ENCODE measurements around the gene AOPEP.

AOPEP gene

DNA sequence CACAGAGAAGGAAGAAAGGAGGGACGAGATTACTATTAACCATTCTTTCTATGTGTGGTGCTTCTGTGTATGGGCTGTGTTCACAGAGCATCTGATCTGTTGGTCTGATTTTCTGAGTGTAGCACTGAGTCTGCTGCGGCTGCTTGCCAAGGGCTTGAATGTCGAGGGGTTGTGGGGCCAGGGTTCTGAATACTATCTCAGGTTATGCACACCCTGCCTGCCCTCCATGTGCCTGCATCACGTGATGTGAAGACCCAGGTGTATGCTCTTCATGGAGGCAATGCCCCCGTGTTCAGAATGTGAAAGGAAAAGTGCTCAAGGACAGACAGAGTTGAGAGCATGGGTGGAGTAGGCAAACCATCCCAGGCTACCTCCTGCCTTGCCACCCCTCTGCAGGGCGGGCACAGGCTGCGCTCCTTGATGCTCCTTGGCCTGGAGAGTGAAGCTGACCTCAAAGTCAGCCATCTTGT lies 336.1 kb downstream of the AOPEP start:
- DNase-seq (ENCODE audit: low spot score), result no peak

DNA sequence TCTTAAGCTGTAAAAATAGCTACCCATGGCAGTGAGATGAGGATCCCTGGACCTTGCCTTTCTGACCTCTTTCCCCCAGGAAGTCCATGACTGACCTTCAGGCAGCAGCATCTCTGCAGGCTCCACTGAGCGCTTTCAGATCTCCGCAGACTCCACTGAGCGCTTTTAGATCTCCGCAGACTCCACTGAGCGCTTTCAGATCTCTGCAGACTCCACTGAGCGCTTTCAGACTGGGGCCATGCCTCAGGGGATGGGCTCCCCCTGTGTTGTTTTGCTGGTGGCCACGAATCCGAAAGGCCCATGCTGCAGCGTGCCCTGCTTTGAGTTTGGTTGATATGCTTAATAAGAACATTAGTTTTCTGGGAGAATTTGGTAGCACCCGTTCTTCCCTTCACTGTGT lies 336.8 kb downstream of the AOPEP start:
- no peak for DNase-seq (ENCODE audit: low spot score)

DNA sequence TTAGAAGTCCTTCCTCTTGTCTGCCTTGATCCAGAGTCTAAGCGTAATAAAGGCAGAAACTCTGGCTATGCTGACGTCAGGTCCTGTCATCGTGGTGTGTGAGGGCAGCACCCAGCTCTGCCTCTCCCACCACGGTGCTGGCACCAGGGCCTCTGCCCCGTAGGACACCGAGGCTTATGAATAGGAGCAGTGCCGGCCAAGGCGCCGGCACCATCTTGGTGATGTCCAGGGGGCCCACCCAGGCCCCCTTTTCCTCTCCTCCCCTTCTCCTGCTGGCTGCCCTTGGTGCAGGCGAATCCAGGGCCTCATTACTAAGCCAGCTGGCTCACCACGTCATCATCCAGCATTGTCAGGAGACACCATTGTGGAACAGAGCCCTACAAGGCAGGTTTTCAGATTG lies 338.7 kb downstream of the AOPEP start:
- DNase-seq (ENCODE audit: low spot score), result no peak

DNA sequence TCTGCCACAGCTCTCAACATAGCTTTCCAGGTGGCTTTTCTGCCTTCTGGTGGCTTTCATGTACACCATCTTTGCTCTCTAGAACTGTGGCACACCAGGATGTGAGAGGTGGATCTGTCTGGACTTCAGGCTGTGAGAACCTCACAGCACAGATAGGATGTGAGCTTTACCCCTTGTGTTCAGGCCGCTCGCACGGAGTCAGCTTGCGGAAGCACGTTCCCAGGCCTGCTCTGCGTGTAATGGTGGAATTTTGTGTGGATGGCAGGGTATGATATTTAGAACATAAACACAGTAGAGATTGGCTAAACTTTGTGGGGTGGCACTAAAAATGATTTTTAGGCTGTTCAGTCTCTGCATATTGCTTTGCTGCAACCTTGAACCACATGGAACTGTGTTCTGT lies 340.6 kb downstream of the AOPEP start:
- DNase-seq (ENCODE audit: low spot score), result no peak

DNA sequence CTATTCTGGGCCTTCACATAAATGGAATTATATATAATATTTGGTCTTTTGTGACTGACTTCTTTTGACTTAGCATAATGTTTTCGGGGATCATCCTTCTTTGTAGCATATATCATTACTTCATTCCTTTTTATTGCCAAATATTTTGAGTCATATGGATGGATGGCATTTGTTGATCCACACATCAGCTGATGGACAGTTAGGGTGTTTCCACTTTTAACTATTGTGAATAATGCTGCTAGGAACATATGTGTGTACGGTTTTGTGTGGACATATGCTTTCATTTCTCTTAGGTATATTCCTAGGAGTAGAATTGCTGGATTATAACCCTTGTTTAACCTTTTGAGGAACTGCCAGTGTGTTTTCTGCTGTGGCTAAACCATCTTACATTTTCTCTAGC lies 341.4 kb downstream of the AOPEP start:
- no peak for DNase-seq (ENCODE audit: low spot score)

GRCh38 chr9:95070549-95071021 lies 344.1 kb downstream of the AOPEP start:
- no peak for DNase-seq (ENCODE audit: low spot score)

- DNase-seq (ENCODE audit: low spot score), result no peak
Measured at GRCh38 chr9:95071450-95071849, 345.0 kb downstream of the AOPEP start.

GRCh38 chr9:95071925-95072324 lies 345.4 kb downstream of the AOPEP start:
- DNase-seq (ENCODE audit: low spot score), result no peak

DNA sequence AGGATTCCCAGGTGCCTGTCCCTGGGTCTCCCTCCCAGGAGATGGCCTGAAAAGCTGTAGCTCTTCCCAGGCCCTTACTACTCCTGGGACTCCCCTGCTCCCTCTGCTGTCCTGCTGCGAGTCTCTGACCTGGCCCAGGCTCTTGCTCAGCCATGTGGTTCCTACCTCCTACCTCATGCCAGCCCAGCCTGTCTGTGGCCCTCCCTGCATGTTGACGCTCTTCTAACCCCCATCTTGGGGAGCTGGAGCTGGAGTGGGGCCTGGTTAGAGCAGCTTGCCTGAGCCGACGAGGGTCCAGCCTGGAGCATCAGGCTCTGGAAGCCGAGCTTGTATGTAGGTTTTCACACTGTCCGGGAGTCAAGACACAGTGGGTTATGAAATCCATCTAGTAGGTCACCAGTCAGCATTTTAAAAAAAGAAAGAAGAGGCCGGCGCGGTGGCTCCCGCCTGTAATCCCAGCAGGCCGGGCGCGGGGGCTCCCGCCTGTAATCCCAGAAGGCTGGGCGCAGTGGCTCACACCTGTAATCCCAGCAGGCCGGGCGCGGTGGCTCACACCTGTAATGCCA lies 346.6 kb downstream of the AOPEP start:
- DNase-seq (ENCODE audit: low spot score), result peak; percentile 18

- no peak for DNase-seq (ENCODE audit: low spot score)
Measured at GRCh38 chr9:95073918-95074317, 347.4 kb downstream of the AOPEP start.

DNA sequence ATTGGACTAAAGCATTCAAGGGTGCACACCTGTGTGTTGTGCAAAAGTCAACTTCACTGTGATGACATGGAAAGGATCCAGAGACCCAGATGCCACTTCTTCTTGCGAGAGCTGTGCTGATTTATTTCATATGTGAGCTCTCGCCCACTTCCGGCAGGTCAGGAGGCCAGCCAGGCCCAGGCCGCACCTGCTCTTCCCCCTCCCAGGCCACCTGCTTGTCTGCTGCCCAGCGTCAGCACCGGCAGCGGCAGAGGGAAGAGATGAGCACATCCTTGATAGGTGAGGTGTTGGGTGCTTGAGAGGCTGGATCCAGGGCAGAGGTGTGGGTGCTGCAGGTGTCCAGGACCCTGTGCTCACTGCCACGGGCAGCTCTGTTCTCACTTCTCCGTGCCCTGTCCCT lies 348.1 kb downstream of the AOPEP start:
- no peak for DNase-seq (ENCODE audit: low spot score)

DNA sequence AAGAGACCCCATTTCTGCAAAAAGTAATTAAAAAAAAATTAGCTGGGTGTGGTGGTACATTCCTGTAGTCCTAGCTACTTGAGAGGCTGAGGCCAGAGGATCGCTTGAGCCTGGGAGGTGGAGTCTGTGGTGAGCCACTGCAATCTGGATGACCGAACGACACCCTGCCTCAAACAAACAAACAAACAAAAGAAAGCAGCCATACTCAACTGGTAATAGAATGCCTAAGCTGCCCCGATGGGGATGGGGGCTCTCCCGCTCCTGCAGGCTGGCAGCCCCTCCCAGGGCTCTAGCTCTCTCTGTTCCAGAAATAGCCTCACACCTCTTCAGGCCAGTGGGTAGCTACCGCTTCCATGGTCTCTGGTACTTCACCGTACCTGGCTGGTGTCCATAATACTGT lies 349.2 kb downstream of the AOPEP start:
- DNase-seq (ENCODE audit: low spot score), result no peak

DNA sequence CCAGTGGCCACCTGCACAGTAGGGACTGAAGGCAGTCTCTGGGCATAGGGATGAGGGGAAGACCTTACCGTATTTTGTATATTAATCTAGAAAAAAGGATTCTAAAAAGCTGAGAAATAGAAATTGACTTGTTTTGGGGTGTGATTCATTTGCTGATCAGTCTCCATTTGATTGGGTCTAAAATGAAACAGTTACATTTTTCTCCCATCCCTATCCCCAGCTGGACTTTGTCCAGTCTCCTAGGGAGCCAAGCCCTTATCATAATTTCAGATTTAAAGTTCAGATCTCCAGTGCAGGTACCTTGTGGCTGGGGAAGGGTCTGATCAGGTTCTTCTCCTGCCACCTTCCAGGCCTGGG lies 350.2 kb downstream of the AOPEP start:
- no peak for DNase-seq (ENCODE audit: low spot score)

- no peak for DNase-seq (ENCODE audit: low spot score)
Measured at GRCh38 chr9:95077053-95077765, 350.7 kb downstream of the AOPEP start.

- no peak for DNase-seq (ENCODE audit: low spot score)
Measured at GRCh38 chr9:95077766-95078370, 351.4 kb downstream of the AOPEP start.

DNA sequence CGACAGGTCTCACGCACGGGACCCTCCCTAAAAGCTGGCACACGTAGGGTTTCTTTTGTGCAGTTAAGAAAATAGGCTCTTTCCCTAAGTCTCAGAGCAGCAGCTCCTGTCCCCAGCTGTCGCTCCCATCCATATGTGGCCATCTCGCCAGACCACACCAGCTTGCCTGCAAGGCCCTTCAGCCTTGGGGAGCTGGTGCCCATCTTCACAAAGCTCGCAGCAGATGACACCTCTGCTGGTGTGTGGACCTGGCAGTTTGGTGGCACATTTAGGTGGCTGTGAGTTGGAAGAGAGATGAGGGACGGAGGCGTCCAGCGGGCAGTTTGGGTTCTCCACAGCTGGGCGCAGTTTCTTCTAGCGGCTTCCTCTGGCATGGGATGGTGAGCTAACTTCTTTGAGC lies 352.0 kb downstream of the AOPEP start:
- no peak for DNase-seq (ENCODE audit: low spot score)

GRCh38 chr9:95078939-95079338 lies 352.4 kb downstream of the AOPEP start:
- no peak for DNase-seq (ENCODE audit: low spot score)

GRCh38 chr9:95079461-95079860 lies 353.0 kb downstream of the AOPEP start:
- DNase-seq (ENCODE audit: low spot score), result no peak

DNA sequence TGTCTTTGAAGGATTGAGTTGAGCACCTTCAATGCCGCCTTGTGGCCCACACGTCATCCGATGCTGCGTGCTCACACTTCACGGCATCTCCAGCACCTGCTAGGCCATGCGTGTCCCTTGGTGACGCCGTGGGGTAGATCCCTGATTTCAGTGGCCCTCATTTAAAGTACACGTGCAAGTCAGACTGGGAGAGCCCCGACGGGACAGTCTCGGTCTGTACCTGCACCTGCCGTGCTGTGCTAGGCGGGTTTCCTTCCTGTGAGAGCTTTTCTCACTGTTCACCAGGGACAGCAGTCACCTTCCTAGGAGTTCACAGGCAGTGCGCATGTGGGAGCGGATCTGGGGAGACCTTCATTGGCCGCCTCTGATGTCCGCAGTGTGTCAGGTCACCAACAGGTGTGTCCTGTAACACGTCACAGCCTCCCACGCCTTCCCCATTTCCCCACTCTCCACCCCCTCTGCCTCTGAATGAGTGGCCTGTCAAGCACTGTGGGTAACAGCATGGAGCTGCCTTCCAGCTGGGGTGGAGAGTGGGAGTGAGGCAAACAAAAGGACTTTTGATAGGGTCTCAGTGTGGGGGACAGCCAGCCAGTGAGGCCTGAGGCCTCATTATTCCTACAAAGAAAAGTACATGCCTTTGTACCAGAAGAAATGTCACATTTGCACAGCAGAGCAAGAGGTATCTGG lies 354.6 kb downstream of the AOPEP start:
- DNase-seq (ENCODE audit: low spot score), result no peak

DNA sequence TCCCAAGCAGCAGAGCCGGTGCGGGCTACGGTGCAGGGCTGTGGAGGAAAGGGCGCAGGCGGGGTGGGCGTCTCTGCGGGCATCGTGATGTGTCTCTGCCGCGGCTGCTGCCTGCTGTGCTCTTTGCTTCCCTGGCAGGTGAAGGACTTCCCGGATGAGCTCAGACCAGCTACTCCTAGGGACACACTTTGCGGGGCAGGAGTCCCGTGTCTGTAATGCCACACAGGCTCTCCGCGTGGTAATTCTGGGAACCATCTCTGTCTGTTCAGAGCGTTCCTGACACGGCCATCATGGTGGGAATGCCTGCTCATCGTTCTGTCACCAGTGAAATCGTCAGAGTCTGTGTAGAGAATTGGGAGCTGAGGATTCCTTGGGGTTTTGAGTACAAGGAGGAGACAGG lies 355.5 kb downstream of the AOPEP start:
- no peak for DNase-seq (ENCODE audit: low spot score)

GRCh38 chr9:95082401-95083084 lies 356.0 kb downstream of the AOPEP start:
- no peak for DNase-seq (ENCODE audit: low spot score)

- no peak for DNase-seq (ENCODE audit: low spot score)
Measured at GRCh38 chr9:95083086-95083768, 356.7 kb downstream of the AOPEP start.
